Measurements from ENCODE around the gene CHCHD3.

DNA sequence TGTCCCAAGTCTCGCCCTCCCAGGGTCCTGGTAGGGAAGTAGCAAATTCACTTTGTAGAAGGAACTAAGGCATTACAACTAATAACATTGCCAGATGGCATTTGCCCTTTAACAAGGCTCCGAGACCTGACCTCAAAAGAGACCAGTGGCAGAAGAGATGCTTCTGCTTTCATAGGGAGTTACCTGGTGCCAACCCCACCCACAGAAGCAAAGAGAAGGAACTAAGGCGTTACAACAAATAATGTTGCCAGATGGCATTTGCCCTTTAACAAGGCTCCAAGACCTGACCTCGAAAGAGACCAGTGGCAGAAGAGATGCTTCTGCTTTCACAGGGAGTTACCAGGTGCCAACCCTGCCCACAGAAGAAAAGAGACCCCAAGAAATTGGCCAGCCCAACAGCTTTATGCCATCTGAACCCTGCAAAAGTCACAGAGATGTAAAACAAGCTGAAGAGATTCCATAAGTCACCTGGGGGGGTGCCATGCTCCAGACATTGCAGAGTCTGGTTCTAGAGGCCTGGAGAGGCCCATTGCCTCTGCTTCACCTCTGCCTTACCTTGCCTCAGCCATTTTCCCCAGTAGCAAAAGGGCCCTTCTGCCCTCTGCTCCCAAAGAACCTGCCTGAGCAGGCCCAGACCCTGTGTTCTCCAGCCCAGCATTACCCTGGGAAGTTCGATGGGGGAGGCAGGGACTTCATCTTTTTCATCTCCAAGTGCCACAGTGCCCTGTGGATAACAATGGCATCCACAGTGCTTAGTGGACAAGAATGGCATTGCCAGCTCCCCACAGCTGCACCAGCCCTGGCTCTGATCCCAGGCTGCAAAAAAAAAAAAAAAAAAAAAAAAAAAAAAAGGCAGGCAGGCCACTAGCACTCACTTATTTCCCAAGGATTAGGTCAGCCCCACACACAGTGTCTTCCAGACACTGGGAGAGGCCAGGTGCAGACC is 326.1 kb downstream of the CHCHD3 start:
- TF ChIP-seq, protein P1, sequence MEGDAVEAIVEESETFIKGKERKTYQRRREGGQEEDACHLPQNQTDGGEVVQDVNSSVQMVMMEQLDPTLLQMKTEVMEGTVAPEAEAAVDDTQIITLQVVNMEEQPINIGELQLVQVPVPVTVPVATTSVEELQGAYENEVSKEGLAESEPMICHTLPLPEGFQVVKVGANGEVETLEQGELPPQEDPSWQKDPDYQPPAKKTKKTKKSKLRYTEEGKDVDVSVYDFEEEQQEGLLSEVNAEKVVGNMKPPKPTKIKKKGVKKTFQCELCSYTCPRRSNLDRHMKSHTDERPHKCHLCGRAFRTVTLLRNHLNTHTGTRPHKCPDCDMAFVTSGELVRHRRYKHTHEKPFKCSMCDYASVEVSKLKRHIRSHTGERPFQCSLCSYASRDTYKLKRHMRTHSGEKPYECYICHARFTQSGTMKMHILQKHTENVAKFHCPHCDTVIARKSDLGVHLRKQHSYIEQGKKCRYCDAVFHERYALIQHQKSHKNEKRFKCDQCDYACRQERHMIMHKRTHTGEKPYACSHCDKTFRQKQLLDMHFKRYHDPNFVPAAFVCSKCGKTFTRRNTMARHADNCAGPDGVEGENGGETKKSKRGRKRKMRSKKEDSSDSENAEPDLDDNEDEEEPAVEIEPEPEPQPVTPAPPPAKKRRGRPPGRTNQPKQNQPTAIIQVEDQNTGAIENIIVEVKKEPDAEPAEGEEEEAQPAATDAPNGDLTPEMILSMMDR (IDR thresholded peaks at IDR 0.05; ENCODE audit: poor library complexity), result no peak
- no peak for TF ChIP-seq EZH2 (IDR thresholded peaks at IDR 0.05; ENCODE audit: borderline replicate concordance)

Measured in hepatocyte (in vitro differentiated cells).